Spleen (tissue), 7 donors: Measurements from ENCODE around the gene CNTNAP2.

Source experiments
- POLR2A ChIP-seq, 3 donors: fragments of 450-650 bp; IDR thresholded peaks; one replicate each; pipeline ENCODE4 v1.5.1; 2017; ENCODE audit warnings: antibody characterized with exemption in 3 of 3, mild to moderate bottlenecking in 1 of 3
- TF ChIP-seq, protein P1 (sequence below), 11 experiments: fragments of 200-600 bp in 7 of 11; fragments of 450-650 bp in 4 of 11; sonication (generic) in 4 of 11; IDR thresholded peaks in 8 of 11; conservative IDR thresholded peaks in 3 of 11; 1 replicate in 7 of 11; 2 replicates in 4 of 11; pipeline versions ENCODE4 v1.4.0 to v1.8.0; 2016 to 2021; ENCODE audit warnings: antibody characterized with exemption in 11 of 11, inconsistent platforms in 4 of 11, mild to moderate bottlenecking in 1 of 11
- donor health status: DM: no; HTN: no; CAD: no; lungs with moderate emphysema.
- donor health status: DM: no; HTN: no; CAD: no.
- donor health status: DM: no; HTN: no; CAD: no.

DNA sequence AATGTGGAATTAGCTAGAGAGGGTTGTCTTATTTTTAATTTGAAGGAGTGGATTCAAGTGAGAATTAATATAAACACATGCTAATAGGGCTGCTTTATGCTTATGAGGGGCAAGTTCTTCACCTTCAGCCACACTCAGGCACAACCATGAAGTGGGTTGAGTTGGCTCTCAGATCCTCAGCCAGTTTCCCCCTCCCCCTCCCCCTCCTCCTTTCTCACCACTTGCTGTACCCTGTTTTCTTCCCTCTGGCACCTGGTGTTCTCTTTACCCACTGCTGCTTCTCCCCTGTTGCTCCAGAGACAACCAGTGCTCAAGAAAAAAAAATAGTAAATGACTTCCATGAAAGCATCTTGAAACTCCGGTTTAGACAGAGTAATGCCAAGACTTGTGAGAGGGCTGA is 1083.3 kb downstream of the CNTNAP2 start:
- TF ChIP-seq, protein P1, sequence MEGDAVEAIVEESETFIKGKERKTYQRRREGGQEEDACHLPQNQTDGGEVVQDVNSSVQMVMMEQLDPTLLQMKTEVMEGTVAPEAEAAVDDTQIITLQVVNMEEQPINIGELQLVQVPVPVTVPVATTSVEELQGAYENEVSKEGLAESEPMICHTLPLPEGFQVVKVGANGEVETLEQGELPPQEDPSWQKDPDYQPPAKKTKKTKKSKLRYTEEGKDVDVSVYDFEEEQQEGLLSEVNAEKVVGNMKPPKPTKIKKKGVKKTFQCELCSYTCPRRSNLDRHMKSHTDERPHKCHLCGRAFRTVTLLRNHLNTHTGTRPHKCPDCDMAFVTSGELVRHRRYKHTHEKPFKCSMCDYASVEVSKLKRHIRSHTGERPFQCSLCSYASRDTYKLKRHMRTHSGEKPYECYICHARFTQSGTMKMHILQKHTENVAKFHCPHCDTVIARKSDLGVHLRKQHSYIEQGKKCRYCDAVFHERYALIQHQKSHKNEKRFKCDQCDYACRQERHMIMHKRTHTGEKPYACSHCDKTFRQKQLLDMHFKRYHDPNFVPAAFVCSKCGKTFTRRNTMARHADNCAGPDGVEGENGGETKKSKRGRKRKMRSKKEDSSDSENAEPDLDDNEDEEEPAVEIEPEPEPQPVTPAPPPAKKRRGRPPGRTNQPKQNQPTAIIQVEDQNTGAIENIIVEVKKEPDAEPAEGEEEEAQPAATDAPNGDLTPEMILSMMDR (IDR thresholded peaks at IDR 0.05 in 8 of 11, conservative IDR thresholded peaks at IDR 0.05 in 3 of 11): no peak
- no peak for TF ChIP-seq POLR2A (IDR thresholded peaks at IDR 0.05)
